Endothelial cell (in vitro differentiated cells): ENCODE data around the gene SYNE4. TPM values are rescaled to one million over a fixed set of nuclear protein-coding genes. Genes with fewer than 3 reads are reported as not detected.

Experiments used
- DNase-seq: peaks from one replicate; pipeline ENCODE4 v3.0.0; 2021; ENCODE audit warnings: low spot score
- H3K27ac Mint-ChIP-seq: one replicate; pipeline ENCODE4 v1.8.0; 2021; ENCODE audit warnings: mixed read lengths, inconsistent platforms; ENCODE audit not compliant: unreplicated experiment
- H3K27me3 Mint-ChIP-seq: one replicate; pipeline ENCODE4 v1.8.0; 2021; ENCODE audit warnings: mild to moderate bottlenecking, moderate library complexity, mixed read lengths, inconsistent platforms; ENCODE audit not compliant: unreplicated experiment
- H3K36me3 Mint-ChIP-seq: one replicate; pipeline ENCODE4 v1.8.0; 2021; ENCODE audit warnings: mild to moderate bottlenecking, low read depth, mixed read lengths, inconsistent platforms; ENCODE audit not compliant: unreplicated experiment
- H3K4me1 Mint-ChIP-seq: one replicate; pipeline ENCODE4 v1.8.0; 2021; ENCODE audit warnings: mild to moderate bottlenecking, mixed read lengths, inconsistent platforms; ENCODE audit not compliant: unreplicated experiment
- H3K4me3 Mint-ChIP-seq: one replicate; pipeline ENCODE4 v1.8.0; 2021; ENCODE audit warnings: mild to moderate bottlenecking, mixed read lengths, inconsistent platforms; ENCODE audit not compliant: unreplicated experiment
- H3K9me3 Mint-ChIP-seq: one replicate; pipeline ENCODE4 v1.8.0; 2021; ENCODE audit warnings: mixed read lengths, inconsistent platforms; ENCODE audit not compliant: unreplicated experiment
- CTCF ChIP-seq: fragments of 200-600 bp; sonication (generic); IDR thresholded peaks from one replicate; pipeline ENCODE4 v1.5.0; 2021; ENCODE audit warnings: antibody characterized with exemption; ENCODE audit not compliant: unreplicated experiment
- total RNA-seq: library from RNA; stranded (reverse); fragmentation: NEBNext Ultra II Directional; extraction: Animal tissue kit (Norgen Biotek cat#: 25700); gene quantifications from one replicate; pipeline ENCODE4 v1.2.1, GENCODE V29; 2021; ENCODE audit not compliant: unreplicated experiment

Gene SYNE4
- total RNA-seq, 1 donor from 2014 or later: 4.5 TPM

GRCh38 chr19:35975608-35976214 lies 32.9 kb downstream of the SYNE4 start:
- Mint-ChIP-seq H3K27ac (no peak overlapping the region), H3K9me3 (no peaks in the 10 kb centered on the region)

GRCh38 chr19:35973487-35973886 lies 35.1 kb downstream of the SYNE4 start:
- Mint-ChIP-seq H3K36me3 (no peaks in the 10 kb centered on the region), H3K27me3 (peaks cover 3% of the 10 kb centered on the region), H3K4me1 (peaks cover 2% of the 10 kb centered on the region), H3K9me3 (no peaks in the 10 kb centered on the region), H3K27ac (no peak overlapping the region), H3K4me3 (no peak overlapping the region)
- no peak for DNase-seq
- no peak for TF ChIP-seq CTCF

More at GRCh38 chr19:35975608-35976214, 32.9 kb downstream of the SYNE4 start:
- TF ChIP-seq CTCF: no peak
- DNase-seq: peak; percentile 57
- Mint-ChIP-seq H3K4me3 (no peak overlapping the region), H3K4me1 (no peaks in the 10 kb centered on the region), H3K27me3 (peaks cover 3% of the 10 kb centered on the region), H3K36me3 (no peaks in the 10 kb centered on the region)

- TF ChIP-seq CTCF: no peak
- no peak for DNase-seq
- no peak overlapping the region for H3K4me3 Mint-ChIP-seq
- peaks cover 2% of the 10 kb centered on the region for H3K4me1 Mint-ChIP-seq
- H3K27me3 Mint-ChIP-seq: no peaks in the 10 kb centered on the region
- H3K9me3 Mint-ChIP-seq: no peaks in the 10 kb centered on the region
- no peaks in the 10 kb centered on the region for H3K36me3 Mint-ChIP-seq
- H3K27ac Mint-ChIP-seq: no peak overlapping the region
Observed at GRCh38 chr19:35966771-35967170, 41.8 kb downstream of the SYNE4 start.

- Mint-ChIP-seq H3K36me3 (no peaks in the 10 kb centered on the region), H3K4me3 (no peak overlapping the region), H3K27me3 (peaks cover 4% of the 10 kb centered on the region), H3K4me1 (no peaks in the 10 kb centered on the region), H3K27ac (no peak overlapping the region), H3K9me3 (no peaks in the 10 kb centered on the region)
- TF ChIP-seq CTCF: no peak
- DNase-seq: peak; percentile 83
Observed at GRCh38 chr19:35963514-35963913, 45.1 kb downstream of the SYNE4 start.

- DNase-seq: no peak
- H3K4me3 Mint-ChIP-seq: no peak overlapping the region
- no peaks in the 10 kb centered on the region for H3K36me3 Mint-ChIP-seq
- H3K4me1 Mint-ChIP-seq: no peaks in the 10 kb centered on the region
- TF ChIP-seq CTCF: no peak
- peaks cover 6% of the 10 kb centered on the region for H3K27me3 Mint-ChIP-seq
- no peak overlapping the region for H3K27ac Mint-ChIP-seq
- H3K9me3 Mint-ChIP-seq: no peaks in the 10 kb centered on the region
Observed at GRCh38 chr19:35960432-35960972, 48.1 kb downstream of the SYNE4 start.
